HepG2 (cell line): ENCODE data around the gene WNT5B. TPM values are rescaled to one million over a fixed set of nuclear protein-coding genes. Genes with fewer than 3 reads are reported as not detected.

Source experiments
- ARNTL ChIP-seq: sonication (generic); formaldehyde crosslinking; IDR thresholded peaks from 2 replicates; pipeline ENCODE4 v1.4.0; 2020; ENCODE audit warnings: mild to moderate bottlenecking, missing genetic modification reagents
- CTCF ChIP-seq: sonication (generic); formaldehyde crosslinking; IDR thresholded peaks from 2 replicates; pipeline ENCODE4 v1.5.0; 2020; ENCODE audit warnings: mild to moderate bottlenecking, missing genetic modification reagents, moderate library complexity
- GZF1 ChIP-seq: sonication (generic); formaldehyde crosslinking; IDR thresholded peaks from 2 replicates; pipeline ENCODE4 v1.5.1; 2020; ENCODE audit warnings: mild to moderate bottlenecking, missing genetic modification reagents
- JUN ChIP-seq: sonication (generic); formaldehyde crosslinking; IDR thresholded peaks from 2 replicates; pipeline ENCODE4 v1.4.0; 2020; ENCODE audit warnings: mild to moderate bottlenecking, missing genetic modification reagents
- KDM2A ChIP-seq: sonication (generic); formaldehyde crosslinking; IDR thresholded peaks from 2 replicates; pipeline ENCODE4 v1.4.0; 2020; ENCODE audit warnings: low read depth, missing genetic modification reagents, borderline replicate concordance
- MEIS2 ChIP-seq: sonication (generic); formaldehyde crosslinking; IDR thresholded peaks from 2 replicates; pipeline ENCODE4 v1.9.0; 2021; ENCODE audit warnings: mild to moderate bottlenecking, missing genetic modification reagents
- MTA1 ChIP-seq: sonication (generic); formaldehyde crosslinking; IDR thresholded peaks from 2 replicates; pipeline ENCODE4 v1.4.0; 2020; ENCODE audit warnings: missing genetic modification reagents, mild to moderate bottlenecking, borderline replicate concordance
- NR2F6 ChIP-seq, 2 experiments: IDR thresholded peaks; 2 replicates each; pipeline ENCODE4 v1.6.1; 2016; ENCODE audit warnings: antibody characterized with exemption in 1 of 2, mild to moderate bottlenecking in 1 of 2
- RNF2 ChIP-seq: fragments of 450-650 bp; conservative IDR thresholded peaks from 2 replicates; pipeline ENCODE4 v1.6.1; 2016; ENCODE audit warnings: low read depth
- XRCC5 ChIP-seq: fragments of 200-400 bp; formaldehyde crosslinking; optimal IDR thresholded peaks from 2 replicates; pipeline ENCODE3; 2017; ENCODE audit warnings: mild to moderate bottlenecking, low read length
- ZBTB40 ChIP-seq, 2 experiments: fragments of 450-650 bp in 1 of 2; sonication (generic) in 1 of 2; formaldehyde crosslinking in 1 of 2; IDR thresholded peaks; 2 replicates each; pipeline versions ENCODE4 v1.6.1 to v1.8.0; 2016 to 2022; ENCODE audit warnings: antibody characterized with exemption in 1 of 2, mild to moderate bottlenecking in 1 of 2, missing genetic modification reagents in 1 of 2
- ZBTB7A ChIP-seq: sonication (generic); formaldehyde crosslinking; IDR thresholded peaks from 2 replicates; pipeline ENCODE4 v1.8.0; 2022; ENCODE audit warnings: mild to moderate bottlenecking, missing genetic modification reagents
- ZFP36L1 ChIP-seq: sonication (generic); formaldehyde crosslinking; IDR thresholded peaks from 2 replicates; pipeline ENCODE4 v1.8.0; 2022; ENCODE audit warnings: mild to moderate bottlenecking, missing genetic modification reagents, moderate library complexity
- ZNF430 ChIP-seq: sonication (generic); formaldehyde crosslinking; IDR thresholded peaks from 2 replicates; pipeline ENCODE4 v1.9.0; 2021; ENCODE audit warnings: mild to moderate bottlenecking, missing genetic modification reagents
- ZNF710 ChIP-seq: sonication (generic); formaldehyde crosslinking; IDR thresholded peaks from 2 replicates; pipeline ENCODE4 v1.5.0; 2020; ENCODE audit warnings: mild to moderate bottlenecking, missing genetic modification reagents, borderline replicate concordance
- polyA plus RNA-seq, 8 experiments: library from polyadenylated mRNA; depleted of rRNA in 3 of 8; stranded (reverse) in 7 of 8; unstranded in 1 of 8; fragments of >200 nt; fragmentation: Illumina TruSeq in 4 of 8; extraction: Trizol in 4 of 8; gene quantifications; 2 replicates each; pipeline versions ENCODE4 v1.2.1 to v1.2.3, GENCODE V29; 2011 to 2016; ENCODE audit warnings: low read depth in 4 of 8, missing spikeins in 1 of 8, mixed read lengths in 1 of 8; ENCODE audit not compliant: insufficient read depth in 1 of 8
- total RNA-seq, 5 experiments: library from RNA; depleted of rRNA; stranded (reverse); fragments of >200 nt; fragmentation: Illumina TruSeq; extraction: Trizol; gene quantifications; 2 replicates each; pipeline ENCODE4 v1.2.3, GENCODE V29; 2016; ENCODE audit warnings: low read depth in 1 of 5

The WNT5B gene
- total and polyA plus RNA-seq, 2 of the 13 experiments (the other 11 are each of a cell fraction or from before 2014, with no cell fraction given): 0.04 TPM; not detected in 1

GRCh38 chr12:1594261-1595025, 34.6 kb upstream of the WNT5B start, which contains the start of gene FBXL14 (continued):
- no peak for TF ChIP-seq ZBTB40 (IDR thresholded peaks at IDR 0.05)
- no peak for TF ChIP-seq ZBTB40 (CRISPR knock-in tag; IDR thresholded peaks at IDR 0.05)
- TF ChIP-seq RNF2: peak; percentile 40; the same call in 1 of the 2 replicates
- TF ChIP-seq NR2F6 (IDR thresholded peaks at IDR 0.05): no peak
- no peak for TF ChIP-seq NR2F6 (CRISPR knock-in tag; IDR thresholded peaks at IDR 0.05)
- TF ChIP-seq JUN (CRISPR knock-in tag): no peak
- 0 out of 2 replicates have a peak, but pooled peaks have one; percentile 21 for TF ChIP-seq ZNF430 (CRISPR knock-in tag)
- no peak for TF ChIP-seq MTA1 (CRISPR knock-in tag)
- no peak for TF ChIP-seq ZNF710 (CRISPR knock-in tag)
- TF ChIP-seq XRCC5: peak; percentile 82
- TF ChIP-seq CTCF (CRISPR knock-in tag): peak; percentile 34
- no peak for TF ChIP-seq ARNTL (CRISPR knock-in tag)
- TF ChIP-seq ZBTB7A (CRISPR knock-in tag): no peak
- no peak for TF ChIP-seq GZF1 (CRISPR knock-in tag)
- peak; percentile 20; the same call in 1 of the 2 replicates for TF ChIP-seq MEIS2 (CRISPR knock-in tag)
- TF ChIP-seq ZFP36L1 (CRISPR knock-in tag): no peak
- peak; percentile 63; the same call in 1 of the 2 replicates for TF ChIP-seq KDM2A (CRISPR knock-in tag)
